Measurements from ENCODE around the gene HBE1.

The HBE1 gene

DNA sequence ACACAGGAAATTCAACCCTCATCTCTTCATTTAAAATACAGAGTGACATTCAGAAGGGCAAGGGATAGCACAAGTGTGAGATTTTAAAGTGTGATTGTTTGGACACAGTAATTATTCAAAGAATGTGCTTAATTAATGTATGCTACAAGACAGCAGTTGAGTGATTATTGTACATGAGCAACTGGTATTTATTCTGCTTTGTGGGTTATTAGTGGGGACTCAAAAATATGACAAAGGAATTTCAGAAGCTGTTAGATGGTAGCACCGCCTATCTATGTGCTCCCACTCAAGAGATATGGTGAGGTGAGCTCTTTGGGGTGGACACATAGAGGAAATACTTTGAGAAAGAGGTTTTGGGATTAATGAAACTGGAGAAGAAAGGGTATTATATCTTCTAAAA, 29.7 kb downstream of the HBE1 start:
- no peak overlapping the region for H3K4me3 ChIP-seq (ENCODE audit: low read length)
- no peak for TF ChIP-seq ZNF274 (IDR thresholded peaks at IDR 0.05; ENCODE audit: low read depth, low read length)

DNA sequence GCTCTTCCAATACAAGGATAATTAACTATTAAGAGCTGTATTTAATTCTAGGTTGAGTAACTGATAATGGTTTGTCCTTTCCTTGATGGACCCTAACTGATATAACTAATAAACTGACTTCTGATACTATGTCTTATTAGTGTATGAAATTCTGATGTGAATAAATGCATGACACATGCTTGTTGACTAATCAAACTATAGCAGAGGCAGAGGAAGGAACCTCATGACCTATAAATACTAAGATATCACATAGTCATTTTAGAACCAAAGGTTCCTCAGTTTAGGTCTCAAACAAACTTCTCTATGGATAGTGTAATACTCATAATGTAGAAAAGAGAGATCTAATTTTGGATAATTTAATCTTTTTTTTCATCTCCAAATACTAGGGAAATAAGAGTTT, 30.7 kb downstream of the HBE1 start:
- no peak overlapping the region for H3K4me3 ChIP-seq (ENCODE audit: low read length)
- no peak for TF ChIP-seq ZNF274 (IDR thresholded peaks at IDR 0.05; ENCODE audit: low read depth, low read length)

- no peak overlapping the region for H3K4me3 ChIP-seq (ENCODE audit: low read length)
- TF ChIP-seq ZNF274 (IDR thresholded peaks at IDR 0.05; ENCODE audit: low read depth, low read length), result no peak
These were observed 31.3 kb downstream of the HBE1 start for GRCh38 chr11:5238486-5238885.

DNA sequence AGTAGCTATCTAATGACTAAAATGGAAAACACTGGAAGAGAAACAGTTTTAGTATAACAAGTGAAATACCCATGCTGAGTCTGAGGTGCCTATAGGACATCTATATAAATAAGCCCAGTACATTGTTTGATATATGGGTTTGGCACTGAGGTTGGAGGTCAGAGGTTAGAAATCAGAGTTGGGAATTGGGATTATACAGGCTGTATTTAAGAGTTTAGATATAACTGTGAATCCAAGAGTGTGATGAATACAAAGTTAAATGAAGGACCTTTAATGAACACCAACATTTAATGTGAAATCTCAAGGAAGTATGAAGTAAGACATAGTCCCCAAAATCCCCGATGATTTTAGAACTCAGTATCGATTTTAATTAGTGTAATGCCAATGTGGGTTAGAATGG, 32.3 kb downstream of the HBE1 start:
- H3K4me3 ChIP-seq (ENCODE audit: low read length), result no peak overlapping the region
- no peak for TF ChIP-seq ZNF274 (IDR thresholded peaks at IDR 0.05; ENCODE audit: low read depth, low read length)

DNA sequence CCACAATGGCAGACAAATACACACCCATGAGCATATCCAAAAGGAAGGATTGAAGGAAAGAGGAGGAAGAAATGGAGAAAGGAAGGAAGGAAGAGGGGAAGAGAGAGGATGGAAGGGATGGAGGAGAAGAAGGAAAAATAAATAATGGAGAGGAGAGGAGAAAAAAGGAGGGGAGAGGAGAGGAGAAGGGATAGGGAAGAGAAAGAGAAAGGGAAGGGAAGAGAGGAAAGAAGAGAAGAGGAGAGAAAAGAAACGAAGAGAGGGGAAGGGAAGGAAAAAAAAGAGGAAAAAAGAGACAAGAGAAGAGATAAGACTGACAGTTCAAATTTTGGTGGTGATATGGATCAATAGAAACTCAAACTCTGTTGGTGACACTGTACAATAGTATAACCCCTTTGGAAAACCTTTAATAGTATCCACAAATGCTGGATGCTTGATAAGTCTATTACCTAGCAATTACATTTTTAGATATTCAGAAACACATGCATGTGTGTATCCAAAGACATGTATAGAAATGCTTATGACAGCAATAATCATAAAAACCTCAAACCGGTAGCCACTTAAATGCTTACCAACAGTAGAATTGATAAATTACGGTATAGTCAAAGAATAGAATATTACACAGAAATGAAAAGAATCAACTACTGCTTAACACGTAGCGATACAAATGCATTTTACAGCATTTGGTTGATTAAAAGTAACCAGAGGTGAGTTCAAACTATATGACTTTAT, 34.2 kb downstream of the HBE1 start:
- no peak overlapping the region for H3K4me3 ChIP-seq (ENCODE audit: low read length)

DNA sequence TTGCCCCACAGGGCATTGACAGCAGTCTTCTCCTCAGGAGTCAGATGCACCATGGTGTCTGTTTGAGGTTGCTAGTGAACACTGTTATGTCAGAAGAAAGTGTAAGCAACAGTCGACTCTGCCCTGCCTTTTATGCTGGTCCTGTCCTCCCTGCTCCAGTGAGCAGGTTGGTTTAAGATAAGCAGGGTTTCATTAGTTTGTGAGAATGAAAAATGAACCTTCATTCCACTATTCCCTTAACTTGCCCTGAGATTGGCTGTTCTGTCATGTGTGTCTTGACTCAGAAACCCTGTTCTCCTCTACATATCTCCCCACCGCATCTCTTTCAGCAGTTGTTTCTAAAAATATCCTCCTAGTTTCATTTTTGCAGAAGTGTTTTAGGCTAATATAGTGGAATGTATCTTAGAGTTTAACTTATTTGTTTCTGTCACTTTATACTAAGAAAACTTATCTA, 35.3 kb downstream of the HBE1 start, which contains the start of gene HBD:
HBD (minus strand) TSS at position 103 of the 454 bp plus-strand sequence; CDS start at position 53, 50 bp downstream.
- peak within 1 kb of the TSS; percentile 37; the same call in 1 of the 2 replicates for H3K4me3 ChIP-seq (ENCODE audit: low read length)
- TF ChIP-seq ZNF274 (IDR thresholded peaks at IDR 0.05; ENCODE audit: low read depth, low read length), result no peak

More for the DNA sequence above, 34.2 kb downstream of the HBE1 start:
- TF ChIP-seq ZNF274 (IDR thresholded peaks at IDR 0.05; ENCODE audit: low read depth, low read length), result no peak

DNA sequence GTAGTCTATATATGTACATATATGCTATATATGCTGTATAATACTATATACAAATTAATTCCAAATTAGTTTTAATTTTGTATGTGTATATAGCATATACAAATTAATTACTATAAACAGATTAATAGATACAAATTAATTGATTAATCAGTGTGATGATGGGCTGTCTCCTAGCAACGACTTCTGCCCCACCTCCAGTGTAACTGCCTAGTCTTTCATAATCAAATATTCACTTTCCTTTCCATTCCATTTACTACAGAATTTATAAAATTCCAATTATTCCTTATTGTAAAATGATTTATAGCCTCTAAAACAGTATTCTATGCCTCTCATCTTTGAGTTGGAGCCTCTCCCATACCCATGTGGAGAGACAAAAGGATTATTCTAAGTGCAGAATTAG, 36.4 kb downstream of the HBE1 start:
- TF ChIP-seq ZNF274 (IDR thresholded peaks at IDR 0.05; ENCODE audit: low read depth, low read length), result no peak
- no peak overlapping the region for H3K4me3 ChIP-seq (ENCODE audit: low read length)

DNA sequence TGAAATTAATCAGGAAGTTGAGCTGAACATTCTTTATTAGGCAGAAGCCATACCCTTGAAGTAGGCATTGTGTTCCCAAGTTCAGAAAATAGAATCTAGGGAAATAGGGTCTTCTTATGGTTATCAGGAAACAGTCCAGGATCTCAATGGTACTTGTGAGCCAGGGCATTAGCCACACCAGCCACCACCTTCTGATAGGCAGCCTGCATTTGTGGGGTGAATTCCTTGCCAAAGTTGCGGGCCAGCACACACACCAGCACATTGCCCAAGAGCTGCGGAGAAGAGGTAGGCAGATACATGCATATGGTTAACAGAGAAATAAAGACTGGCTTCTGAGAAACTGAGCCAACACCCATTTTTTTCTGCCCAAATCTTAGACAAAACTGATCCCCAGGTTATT, 36.9 kb downstream of the HBE1 start:
- peak; percentile 20; the same call in 1 of the 2 replicates for TF ChIP-seq ZNF274 (IDR thresholded peaks at IDR 0.05; ENCODE audit: low read depth, low read length)
- no peak overlapping the region for H3K4me3 ChIP-seq (ENCODE audit: low read length)

DNA sequence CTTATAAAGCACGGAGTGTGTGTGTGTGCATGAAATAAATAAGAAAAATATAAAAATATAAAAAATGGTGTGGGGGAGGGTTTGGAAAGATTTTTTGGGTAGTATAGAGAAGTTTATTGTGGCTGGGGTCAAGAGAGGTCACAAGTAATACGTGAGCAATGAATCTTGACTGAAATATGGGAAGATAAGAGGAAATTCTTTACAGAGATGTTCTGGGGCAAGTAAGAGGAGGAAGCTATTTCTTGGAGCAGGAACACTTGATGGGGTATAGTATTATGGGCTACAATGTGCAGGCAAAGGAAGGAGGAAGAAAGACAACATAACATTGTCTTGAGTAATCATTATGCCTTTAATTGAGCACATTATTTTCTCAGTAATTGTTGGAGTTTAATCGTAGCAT, 37.6 kb downstream of the HBE1 start:
- no peak for TF ChIP-seq ZNF274 (IDR thresholded peaks at IDR 0.05; ENCODE audit: low read depth, low read length)
- H3K4me3 ChIP-seq (ENCODE audit: low read length), result no peak overlapping the region

DNA sequence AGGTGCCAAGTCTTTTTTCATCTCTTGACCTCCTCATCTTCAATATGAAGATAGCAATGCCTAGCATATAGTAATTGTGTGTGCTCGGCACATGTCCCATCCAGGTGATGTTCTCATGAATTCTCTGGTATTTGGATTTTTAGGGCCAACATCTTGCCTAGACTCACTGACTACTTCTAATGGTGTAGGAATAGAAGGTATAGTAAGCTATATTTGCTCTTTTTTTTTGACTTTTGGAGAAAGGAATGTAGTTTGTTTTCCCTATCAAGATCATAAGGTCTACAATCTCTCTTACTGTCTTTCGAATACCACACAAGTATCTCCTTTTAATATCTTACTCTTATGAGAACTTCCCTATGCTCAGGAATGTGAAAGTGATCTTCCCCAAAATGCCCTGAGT, 38.6 kb downstream of the HBE1 start:
- no peak for TF ChIP-seq ZNF274 (IDR thresholded peaks at IDR 0.05; ENCODE audit: low read depth, low read length)
- no peak overlapping the region for H3K4me3 ChIP-seq (ENCODE audit: low read length)

GRCh38 chr11:5230266-5230665, 39.5 kb downstream of the HBE1 start:
- no peak for TF ChIP-seq ZNF274 (IDR thresholded peaks at IDR 0.05; ENCODE audit: low read depth, low read length)
- no peak overlapping the region for H3K4me3 ChIP-seq (ENCODE audit: low read length)

DNA sequence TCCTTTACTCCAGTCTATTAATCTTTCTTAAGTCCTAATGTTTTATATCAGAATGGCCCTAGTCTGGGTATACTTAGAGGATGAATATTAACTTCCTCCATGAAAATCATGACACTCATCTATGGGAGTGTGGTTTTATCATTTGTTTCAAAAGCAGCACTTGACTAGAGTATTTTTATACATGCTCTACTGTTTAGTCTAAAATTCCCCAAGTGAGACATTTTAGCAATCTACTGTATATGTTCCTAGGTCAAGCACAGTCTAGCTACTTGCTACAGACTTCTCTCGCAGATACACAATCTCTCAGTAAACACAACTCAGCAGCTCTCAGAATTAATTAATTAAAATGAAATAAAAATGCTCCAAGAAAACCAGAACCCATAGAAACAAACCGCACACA, 39.9 kb downstream of the HBE1 start:
- no peak for TF ChIP-seq ZNF274 (IDR thresholded peaks at IDR 0.05; ENCODE audit: low read depth, low read length)
- no peak overlapping the region for H3K4me3 ChIP-seq (ENCODE audit: low read length)

GRCh38 chr11:5229356-5229755, 40.4 kb downstream of the HBE1 start:
- TF ChIP-seq ZNF274 (IDR thresholded peaks at IDR 0.05; ENCODE audit: low read depth, low read length), result no peak
- no peak overlapping the region for H3K4me3 ChIP-seq (ENCODE audit: low read length)

DNA sequence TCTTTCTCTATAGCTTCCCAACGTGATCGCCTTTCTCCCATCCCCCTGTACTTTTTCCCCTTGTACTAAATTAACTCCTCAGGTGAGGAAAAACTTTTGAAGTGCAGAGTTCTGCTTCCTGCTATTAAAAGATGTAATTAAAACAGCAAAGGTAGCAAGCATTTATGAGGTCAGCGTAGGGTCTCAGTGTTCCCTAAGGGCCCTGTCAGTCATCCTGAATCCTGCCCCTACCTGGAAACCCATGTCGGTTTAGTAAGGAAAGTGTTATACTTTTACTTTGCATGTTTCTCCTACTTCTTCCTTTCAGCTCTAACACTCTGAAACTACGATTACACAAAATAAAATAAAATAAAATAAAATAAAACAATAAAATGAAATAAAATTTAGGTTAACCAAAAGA, 41.6 kb downstream of the HBE1 start:
- H3K4me3 ChIP-seq (ENCODE audit: low read length), result no peak overlapping the region
- no peak for TF ChIP-seq ZNF274 (IDR thresholded peaks at IDR 0.05; ENCODE audit: low read depth, low read length)

GRCh38 chr11:5227681-5228080, 42.1 kb downstream of the HBE1 start:
- H3K4me3 ChIP-seq (ENCODE audit: low read length), result no peak overlapping the region
- no peak for TF ChIP-seq ZNF274 (IDR thresholded peaks at IDR 0.05; ENCODE audit: low read depth, low read length)

All from GM08714 (cell line).